ENCODE measurements around the gene SETX.
"Not testable (repeated sequence)": the region's sequence is repeated elsewhere in the genome, so short reads cannot be mapped to it uniquely, and the experiment has no call there.

SETX gene

GRCh38 chr9:132354637-132355355 lies at the start of gene SETX:
Gene SETX (minus strand): TSS chr9:132354986. CDS start chr9:132349428, 5,558 bp downstream.
- peak; percentile 59 for DNase-seq (ENCODE audit: low read depth)

GRCh38 chr9:132404228-132404881 lies 49.6 kb upstream of the SETX start:
- no peak for DNase-seq (ENCODE audit: low read depth)

GRCh38 chr9:132401824-132402223 lies 47.0 kb upstream of the SETX start:
- no peak for DNase-seq (ENCODE audit: low read depth)

- DNase-seq (ENCODE audit: low read depth), result no peak
Measured at GRCh38 chr9:132395560-132395959, 40.8 kb upstream of the SETX start.

GRCh38 chr9:132391449-132391848 lies 36.7 kb upstream of the SETX start:
- DNase-seq (ENCODE audit: low read depth), result no peak

GRCh38 chr9:132390966-132391365 lies 36.2 kb upstream of the SETX start:
- no peak for DNase-seq (ENCODE audit: low read depth)

- DNase-seq (ENCODE audit: low read depth), result no peak
Measured at GRCh38 chr9:132387133-132387532, 32.3 kb upstream of the SETX start.

- no peak for DNase-seq (ENCODE audit: low read depth)
Measured at GRCh38 chr9:132384376-132384775, 29.6 kb upstream of the SETX start.

GRCh38 chr9:132383462-132383883 lies 28.7 kb upstream of the SETX start:
- DNase-seq (ENCODE audit: low read depth), result no peak

GRCh38 chr9:132381966-132382541 lies 27.3 kb upstream of the SETX start:
- DNase-seq (ENCODE audit: low read depth), result no peak

- not testable (repeated sequence) for DNase-seq (ENCODE audit: low read depth)
Measured at GRCh38 chr9:132378416-132378815, 23.6 kb upstream of the SETX start.

- DNase-seq (ENCODE audit: low read depth), result not testable (repeated sequence)
Measured at GRCh38 chr9:132377769-132378168, 23.0 kb upstream of the SETX start.

- no peak for DNase-seq (ENCODE audit: low read depth)
Measured at GRCh38 chr9:132372177-132373095, 17.6 kb upstream of the SETX start.

GRCh38 chr9:132370592-132370991 lies 15.8 kb upstream of the SETX start:
- DNase-seq (ENCODE audit: low read depth), result no peak

GRCh38 chr9:132369421-132369820 lies 14.6 kb upstream of the SETX start:
- no peak for DNase-seq (ENCODE audit: low read depth)

GRCh38 chr9:132367613-132368313 lies 13.0 kb upstream of the SETX start:
- no peak for DNase-seq (ENCODE audit: low read depth)

- DNase-seq (ENCODE audit: low read depth), result no peak
Measured at GRCh38 chr9:132366481-132366880, 11.7 kb upstream of the SETX start.

GRCh38 chr9:132365986-132366385 lies 11.2 kb upstream of the SETX start:
- DNase-seq (ENCODE audit: low read depth), result no peak

- DNase-seq (ENCODE audit: low read depth), result no peak
Measured at GRCh38 chr9:132364068-132364467, 9.3 kb upstream of the SETX start.

GRCh38 chr9:132357764-132358163 lies 3.0 kb upstream of the SETX start:
- no peak for DNase-seq (ENCODE audit: low read depth)

GRCh38 chr9:132356324-132356924 lies 1.6 kb upstream of the SETX start:
- no peak for DNase-seq (ENCODE audit: low read depth)

All from HS-27A (cell line).